HEK293 (cell line): Measurements from ENCODE around the gene AKAP1.

Source experiments
- ZBTB8A ChIP-seq: fragments of 450-650 bp; formaldehyde crosslinking; IDR thresholded peaks from 2 replicates; pipeline ENCODE4 v1.5.1; 2016; ENCODE audit warnings: missing biosample characterization, missing genetic modification characterization
- ZNF121 ChIP-seq: fragments of 450-650 bp; formaldehyde crosslinking; IDR thresholded peaks from 2 replicates; pipeline ENCODE4 v1.5.1; 2016; ENCODE audit warnings: missing biosample characterization, missing genetic modification characterization
- ZNF350 ChIP-seq: fragments of 450-650 bp; formaldehyde crosslinking; IDR thresholded peaks from 2 replicates; pipeline ENCODE4 v1.5.0; 2017; ENCODE audit warnings: missing biosample characterization, mild to moderate bottlenecking, missing genetic modification characterization
- ZNF529 ChIP-seq: fragments of 450-650 bp; formaldehyde crosslinking; IDR thresholded peaks from 2 replicates; pipeline ENCODE4 v1.5.1; 2017; ENCODE audit warnings: missing genetic modification characterization, missing biosample characterization; ENCODE audit not compliant: insufficient replicate concordance
- ZNF549 ChIP-seq: fragments of 450-650 bp; IDR thresholded peaks from 2 replicates; pipeline ENCODE4 v1.5.1; 2018; ENCODE audit warnings: missing biosample characterization, missing genetic modification characterization, mild to moderate bottlenecking, inconsistent platforms, moderate library complexity
- ZNF596 ChIP-seq: fragments of 450-650 bp; IDR thresholded peaks from 2 replicates; pipeline ENCODE4 v1.5.0; 2018; ENCODE audit warnings: missing biosample characterization, mild to moderate bottlenecking, missing genetic modification characterization, moderate library complexity
- ZNF600 ChIP-seq: fragments of 450-650 bp; formaldehyde crosslinking; IDR thresholded peaks from 2 replicates; pipeline ENCODE4 v1.5.1; 2016; ENCODE audit warnings: missing biosample characterization, missing genetic modification characterization
- ZNF629 ChIP-seq: fragments of 450-650 bp; formaldehyde crosslinking; IDR thresholded peaks from 2 replicates; pipeline ENCODE4 v1.5.1; 2017; ENCODE audit warnings: missing biosample characterization, missing genetic modification characterization
- TF ChIP-seq, protein P1 (sequence below): fragments of 450-650 bp; formaldehyde crosslinking; IDR thresholded peaks from 2 replicates; pipeline ENCODE4 v1.5.1; 2016; ENCODE audit warnings: missing biosample characterization, missing genetic modification characterization
- TF ChIP-seq, protein P2 (sequence below): fragments of 450-650 bp; formaldehyde crosslinking; IDR thresholded peaks from 2 replicates; pipeline ENCODE4 v1.5.1; 2016; ENCODE audit warnings: missing biosample characterization, missing genetic modification characterization, low read depth
- TF ChIP-seq, protein P3 (sequence below): fragments of 450-650 bp; formaldehyde crosslinking; IDR thresholded peaks from 2 replicates; pipeline ENCODE4 v1.5.1; 2016; ENCODE audit warnings: missing biosample characterization, missing genetic modification characterization
- TF ChIP-seq, protein P4 (sequence below): fragments of 450-650 bp; formaldehyde crosslinking; IDR thresholded peaks from 2 replicates; pipeline ENCODE4 v1.5.1; 2016; ENCODE audit warnings: missing biosample characterization, missing genetic modification characterization

DNA sequence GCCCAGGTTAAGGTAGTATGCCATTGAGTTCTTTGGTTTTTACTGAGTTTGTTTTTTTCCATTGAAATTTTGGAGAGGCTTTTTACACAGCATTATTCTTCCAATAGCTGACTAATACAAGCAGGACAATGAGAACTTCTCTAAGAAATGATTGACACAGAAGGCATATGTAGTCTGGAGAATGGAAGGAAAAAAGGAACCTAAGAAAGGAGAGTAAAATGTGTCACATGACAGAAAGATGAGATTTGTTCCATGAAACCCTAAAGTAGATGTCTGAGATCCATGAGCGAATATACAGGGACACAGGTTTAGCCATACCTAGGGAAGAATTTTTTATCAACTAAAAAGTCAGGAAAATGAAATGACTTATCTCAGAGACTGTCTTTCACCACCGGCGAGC is 80.7 kb downstream of the AKAP1 start:
- TF ChIP-seq ZNF549 (tag by site-specific recombination): no peak
- no peak for TF ChIP-seq ZNF529 (tag by site-specific recombination)
- TF ChIP-seq ZNF350 (tag by site-specific recombination): no peak
- TF ChIP-seq ZNF629 (tag by site-specific recombination): no peak
- TF ChIP-seq ZNF600 (tag by site-specific recombination): no peak
- TF ChIP-seq, protein P1, sequence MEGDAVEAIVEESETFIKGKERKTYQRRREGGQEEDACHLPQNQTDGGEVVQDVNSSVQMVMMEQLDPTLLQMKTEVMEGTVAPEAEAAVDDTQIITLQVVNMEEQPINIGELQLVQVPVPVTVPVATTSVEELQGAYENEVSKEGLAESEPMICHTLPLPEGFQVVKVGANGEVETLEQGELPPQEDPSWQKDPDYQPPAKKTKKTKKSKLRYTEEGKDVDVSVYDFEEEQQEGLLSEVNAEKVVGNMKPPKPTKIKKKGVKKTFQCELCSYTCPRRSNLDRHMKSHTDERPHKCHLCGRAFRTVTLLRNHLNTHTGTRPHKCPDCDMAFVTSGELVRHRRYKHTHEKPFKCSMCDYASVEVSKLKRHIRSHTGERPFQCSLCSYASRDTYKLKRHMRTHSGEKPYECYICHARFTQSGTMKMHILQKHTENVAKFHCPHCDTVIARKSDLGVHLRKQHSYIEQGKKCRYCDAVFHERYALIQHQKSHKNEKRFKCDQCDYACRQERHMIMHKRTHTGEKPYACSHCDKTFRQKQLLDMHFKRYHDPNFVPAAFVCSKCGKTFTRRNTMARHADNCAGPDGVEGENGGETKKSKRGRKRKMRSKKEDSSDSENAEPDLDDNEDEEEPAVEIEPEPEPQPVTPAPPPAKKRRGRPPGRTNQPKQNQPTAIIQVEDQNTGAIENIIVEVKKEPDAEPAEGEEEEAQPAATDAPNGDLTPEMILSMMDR (tag by site-specific recombination): no peak
- TF ChIP-seq, protein P2, sequence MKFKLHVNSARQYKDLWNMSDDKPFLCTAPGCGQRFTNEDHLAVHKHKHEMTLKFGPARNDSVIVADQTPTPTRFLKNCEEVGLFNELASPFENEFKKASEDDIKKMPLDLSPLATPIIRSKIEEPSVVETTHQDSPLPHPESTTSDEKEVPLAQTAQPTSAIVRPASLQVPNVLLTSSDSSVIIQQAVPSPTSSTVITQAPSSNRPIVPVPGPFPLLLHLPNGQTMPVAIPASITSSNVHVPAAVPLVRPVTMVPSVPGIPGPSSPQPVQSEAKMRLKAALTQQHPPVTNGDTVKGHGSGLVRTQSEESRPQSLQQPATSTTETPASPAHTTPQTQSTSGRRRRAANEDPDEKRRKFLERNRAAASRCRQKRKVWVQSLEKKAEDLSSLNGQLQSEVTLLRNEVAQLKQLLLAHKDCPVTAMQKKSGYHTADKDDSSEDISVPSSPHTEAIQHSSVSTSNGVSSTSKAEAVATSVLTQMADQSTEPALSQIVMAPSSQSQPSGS (tag by site-specific recombination): no peak
- TF ChIP-seq, protein P3, sequence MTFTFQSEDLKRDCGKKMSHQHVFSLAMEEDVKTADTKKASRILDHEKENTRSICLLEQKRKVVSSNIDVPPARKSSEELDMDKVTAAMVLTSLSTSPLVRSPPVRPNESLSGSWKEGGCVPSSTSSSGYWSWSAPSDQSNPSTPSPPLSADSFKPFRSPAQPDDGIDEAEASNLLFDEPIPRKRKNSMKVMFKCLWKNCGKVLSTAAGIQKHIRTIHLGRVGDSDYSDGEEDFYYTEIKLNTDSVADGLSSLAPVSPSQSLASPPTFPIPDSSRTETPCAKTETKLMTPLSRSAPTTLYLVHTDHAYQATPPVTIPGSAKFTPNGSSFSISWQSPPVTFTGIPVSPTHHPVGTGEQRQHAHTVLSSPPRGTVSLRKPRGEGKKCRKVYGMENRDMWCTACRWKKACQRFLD (tag by site-specific recombination): no peak
- no peak for TF ChIP-seq ZNF596
- no peak for TF ChIP-seq ZNF121
- TF ChIP-seq ZBTB8A (tag by site-specific recombination): no peak
- TF ChIP-seq, protein P4, sequence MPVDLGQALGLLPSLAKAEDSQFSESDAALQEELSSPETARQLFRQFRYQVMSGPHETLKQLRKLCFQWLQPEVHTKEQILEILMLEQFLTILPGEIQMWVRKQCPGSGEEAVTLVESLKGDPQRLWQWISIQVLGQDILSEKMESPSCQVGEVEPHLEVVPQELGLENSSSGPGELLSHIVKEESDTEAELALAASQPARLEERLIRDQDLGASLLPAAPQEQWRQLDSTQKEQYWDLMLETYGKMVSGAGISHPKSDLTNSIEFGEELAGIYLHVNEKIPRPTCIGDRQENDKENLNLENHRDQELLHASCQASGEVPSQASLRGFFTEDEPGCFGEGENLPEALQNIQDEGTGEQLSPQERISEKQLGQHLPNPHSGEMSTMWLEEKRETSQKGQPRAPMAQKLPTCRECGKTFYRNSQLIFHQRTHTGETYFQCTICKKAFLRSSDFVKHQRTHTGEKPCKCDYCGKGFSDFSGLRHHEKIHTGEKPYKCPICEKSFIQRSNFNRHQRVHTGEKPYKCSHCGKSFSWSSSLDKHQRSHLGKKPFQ (tag by site-specific recombination): no peak
